ENCODE data around the gene ACOX3. TPM values are rescaled to one million over a fixed set of nuclear protein-coding genes. Genes with fewer than 3 reads are reported as not detected.
"Not testable (repeated sequence)": the region's sequence is repeated elsewhere in the genome, so short reads cannot be mapped to it uniquely, and the experiment has no call there.

The ACOX3 gene
- total RNA-seq, 2 donors from 2014 or later, result 32.8 to 66.1 TPM

DNA sequence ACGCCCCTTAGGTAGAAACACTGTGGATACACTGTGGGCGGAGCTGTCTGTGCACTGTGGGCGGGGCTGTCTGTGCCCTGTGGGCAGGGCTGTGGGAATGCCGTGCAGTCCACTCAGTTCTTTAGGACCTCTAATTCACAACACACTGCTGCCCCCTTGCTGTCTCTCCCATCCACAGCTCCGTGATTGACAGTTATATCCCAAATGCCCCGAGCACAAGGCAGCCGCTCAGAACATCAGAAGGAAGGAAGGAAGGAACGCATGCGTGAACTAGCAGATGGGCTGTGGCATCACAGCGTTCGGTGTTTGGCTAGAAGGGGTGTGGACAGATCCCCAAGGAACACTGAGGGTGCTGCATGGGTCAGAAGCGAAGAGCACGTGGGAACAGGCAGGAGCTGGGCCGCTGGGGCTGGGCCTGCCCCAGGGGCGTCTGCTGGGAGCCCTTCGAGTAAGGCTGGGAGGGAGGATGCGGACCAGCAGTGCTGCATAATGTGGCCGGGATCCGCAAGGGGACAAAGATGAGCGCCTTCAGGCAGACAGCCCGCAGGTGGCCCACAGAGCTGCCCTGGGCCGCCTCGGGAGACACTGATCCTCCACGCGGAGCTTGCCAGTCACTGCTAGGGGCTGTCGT lies 29.8 kb downstream of the ACOX3 start:
- peak; percentile 78 for DNase-seq
- peak; percentile 81 to 84 for ATAC-seq
- intact Hi-C loops (cut with DNase I), result no loop called here

DNA sequence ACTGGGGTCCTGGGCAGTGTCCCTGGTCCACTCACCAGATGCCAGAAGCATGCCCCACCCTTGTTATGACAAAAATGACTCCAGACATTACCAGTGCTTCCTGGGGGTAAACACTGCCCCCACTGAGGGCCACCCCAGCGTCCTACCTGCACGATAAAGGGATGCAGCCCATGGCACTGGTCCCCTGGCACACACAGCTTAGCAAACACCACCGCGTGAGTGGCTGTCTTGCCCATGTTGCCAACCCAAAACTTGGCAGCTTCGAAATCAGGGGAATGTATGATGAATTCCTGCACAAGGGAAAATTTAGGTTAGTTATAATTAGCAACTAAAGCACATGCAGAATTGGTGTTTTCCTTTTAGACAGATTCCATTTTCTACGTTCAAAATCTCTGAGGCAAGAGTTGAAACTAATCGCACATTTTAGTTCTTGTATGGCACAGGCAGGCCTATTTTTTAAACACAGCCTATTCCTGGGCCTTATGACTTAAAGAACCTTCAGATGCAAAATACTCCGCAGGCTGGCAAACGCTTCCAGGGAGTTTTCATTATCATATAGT lies 30.4 kb downstream of the ACOX3 start:
- DNase-seq (no peak), ATAC-seq (no peak)
- intact Hi-C loops (cut with DNase I), result no loop called here

DNA sequence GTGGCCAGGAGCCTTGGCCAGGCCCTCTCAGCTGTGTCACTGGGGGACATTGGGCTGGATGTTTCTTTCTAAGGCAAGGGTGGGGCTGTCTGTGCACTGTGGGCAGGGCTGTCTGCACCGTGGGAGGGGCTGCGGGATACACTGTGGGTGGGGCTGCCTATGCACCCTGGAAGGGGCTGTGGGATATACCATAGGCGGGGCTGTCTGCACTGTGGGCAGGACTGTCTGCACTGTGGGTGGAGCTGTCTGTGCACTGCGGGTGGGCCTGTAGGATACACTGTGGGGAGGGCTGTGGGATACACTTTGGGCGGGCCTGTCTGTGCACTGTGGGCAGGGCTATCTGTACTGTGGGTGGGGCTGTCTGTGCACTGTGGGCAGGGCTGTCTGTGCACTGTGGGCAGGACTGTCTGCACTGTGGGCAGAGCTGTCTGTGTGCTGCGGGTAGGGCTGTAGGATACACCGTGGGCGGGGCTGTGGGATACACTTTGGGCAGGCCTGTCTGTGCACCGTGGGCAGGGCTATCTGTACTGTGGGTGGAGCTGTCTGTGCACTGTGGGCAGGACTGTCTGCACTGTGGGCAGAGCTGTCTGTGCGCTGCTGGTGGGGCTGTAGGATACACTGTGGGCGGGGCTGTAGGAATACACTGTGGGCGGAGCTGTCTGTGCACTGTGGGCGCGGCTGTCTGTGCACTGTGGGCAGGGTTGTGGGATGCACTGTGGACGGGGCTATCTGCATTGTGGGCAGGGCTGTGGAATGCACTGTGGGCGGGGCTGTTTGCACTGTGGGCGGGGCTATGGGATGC lies 31.1 kb downstream of the ACOX3 start:
- intact Hi-C loops (cut with DNase I), result loop anchor here in 1 of 2 donors (10.0 kb wide), 1 partner anchor 135 kb away; no protein-coding TSS in a partner anchor
- DNase-seq, result peak; percentile 63

DNA sequence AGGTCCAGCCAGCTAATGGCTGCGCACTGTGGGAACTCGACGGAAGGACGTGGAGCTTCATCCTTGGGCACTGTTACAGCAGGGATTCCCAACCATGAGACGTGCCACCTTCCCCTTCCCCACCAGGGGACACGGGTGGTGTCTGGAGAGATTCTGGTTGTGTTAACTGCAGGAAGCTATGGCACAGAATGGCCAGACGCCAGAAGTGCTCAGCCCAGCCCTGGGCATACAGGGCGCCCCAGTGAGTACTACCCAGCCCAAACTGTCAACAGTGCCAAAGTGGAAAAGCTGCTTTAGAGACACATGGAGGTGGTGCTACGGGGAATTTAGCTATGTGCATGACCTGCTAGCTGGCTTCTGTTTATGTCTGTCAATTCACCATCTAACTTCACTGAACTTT lies 32.8 kb downstream of the ACOX3 start:
- DNase-seq (no peak), ATAC-seq (no peak)
- intact Hi-C loops (cut with DNase I), result loop anchor here in 1 of 2 donors (10.0 kb wide), 1 partner anchor 133 kb away; no protein-coding TSS in a partner anchor

More for the DNA sequence above, 31.1 kb downstream of the ACOX3 start:
- ATAC-seq, result peak; percentile 36 to 77

DNA sequence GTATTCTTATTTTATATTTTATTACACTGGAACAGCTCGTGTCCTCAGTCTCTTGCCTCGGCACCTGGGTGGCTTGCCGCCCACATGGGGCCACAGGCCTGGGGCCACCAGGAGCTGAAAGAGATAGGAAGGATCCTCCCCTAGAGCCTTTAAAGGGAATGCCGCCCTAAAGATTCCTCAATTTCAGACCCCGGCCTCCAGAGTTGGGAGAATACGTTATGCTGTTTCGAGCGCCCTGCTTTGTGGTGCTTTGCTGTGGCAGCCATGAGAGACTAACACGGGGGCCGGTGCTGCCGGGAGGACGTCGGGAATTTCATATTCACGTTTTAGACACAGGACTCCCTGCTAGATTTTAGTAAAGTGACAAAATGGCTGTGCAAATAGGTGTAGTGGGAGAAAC lies 33.2 kb downstream of the ACOX3 start:
- intact Hi-C loops (cut with DNase I), result loop anchor here in 1 of 2 donors (10.0 kb wide), 1 partner anchor 133 kb away; no protein-coding TSS in a partner anchor
- ATAC-seq, result no peak
- no peak for DNase-seq

DNA sequence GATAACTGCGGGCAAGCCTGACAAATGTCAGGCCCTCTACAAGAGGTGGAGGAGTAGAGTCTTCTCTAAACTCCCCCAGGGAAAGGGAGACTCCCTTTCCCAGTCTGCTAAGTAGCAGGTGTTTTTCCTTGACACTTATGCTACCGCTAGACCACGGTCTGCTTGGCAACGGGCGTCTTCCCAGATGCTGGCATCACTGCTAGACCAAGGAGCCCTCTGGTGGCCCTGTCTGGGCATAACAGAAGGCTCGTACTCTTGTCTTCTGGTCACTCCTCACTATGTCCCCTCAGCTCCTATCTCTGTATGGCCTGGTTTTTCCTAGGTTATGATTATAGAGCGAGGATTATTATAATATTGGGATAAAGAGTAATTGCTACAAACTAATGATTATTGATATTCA lies 33.6 kb downstream of the ACOX3 start:
- not testable (repeated sequence) for ATAC-seq, DNase-seq
- intact Hi-C loops (cut with DNase I), result loop anchor here in 1 of 2 donors (10.0 kb wide), 1 partner anchor 132 kb away; no protein-coding TSS in a partner anchor

DNA sequence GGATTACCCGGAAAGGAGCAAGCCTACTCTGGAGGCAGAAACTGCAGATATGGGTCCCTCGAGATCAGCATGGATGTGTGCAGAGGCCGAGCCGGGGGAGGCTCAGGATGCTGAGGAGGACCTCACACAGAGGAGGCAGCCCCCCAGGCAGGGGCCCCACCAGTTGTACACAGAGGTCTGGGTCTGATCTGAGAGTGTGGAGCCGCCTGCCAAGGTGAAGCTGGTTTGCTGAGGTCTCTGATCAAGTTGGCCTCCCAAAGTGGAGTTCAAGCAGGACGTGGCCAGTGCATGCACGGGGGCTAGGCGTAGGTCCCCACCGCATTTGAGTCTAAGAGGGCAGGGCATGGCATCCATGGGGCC lies 35.0 kb downstream of the ACOX3 start:
- no peak for ATAC-seq
- intact Hi-C loops (cut with DNase I), result loop anchor here in 1 of 2 donors (10.0 kb wide), 1 partner anchor 131 kb away; no protein-coding TSS in a partner anchor
- DNase-seq, result no peak

DNA sequence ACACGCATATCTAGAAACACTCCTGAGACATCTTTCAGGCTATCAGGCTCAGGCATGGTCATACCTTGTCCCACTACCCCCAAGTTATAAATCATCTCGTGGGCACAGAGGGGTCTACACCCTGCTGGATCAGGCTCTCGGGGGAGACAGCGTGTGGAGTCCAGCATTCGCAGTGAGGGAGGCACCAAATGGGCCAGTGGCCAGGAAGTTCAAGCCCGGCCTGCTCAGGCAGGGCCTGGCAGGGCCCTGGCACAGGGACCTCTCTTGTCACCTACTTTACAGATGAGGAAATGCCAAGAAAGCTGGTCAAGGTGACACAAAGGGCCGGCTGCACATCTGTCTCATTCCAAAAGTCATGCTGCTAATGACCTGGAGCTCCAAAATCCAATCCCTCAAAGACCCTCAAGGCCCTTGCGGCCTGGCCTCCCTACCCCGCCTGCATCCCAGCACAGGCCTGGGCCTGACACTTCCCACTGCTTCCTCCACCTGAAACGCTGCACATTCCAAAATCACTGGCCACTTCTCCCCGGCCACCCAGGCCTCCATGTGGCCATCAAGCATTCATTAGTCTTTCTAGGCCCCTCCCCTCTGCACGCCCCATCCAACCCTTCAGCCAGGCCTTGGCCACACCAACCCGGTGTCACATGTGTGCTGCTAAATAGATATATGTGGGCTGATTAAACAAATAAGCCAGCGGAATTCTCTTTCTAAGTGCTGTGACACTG lies 35.6 kb downstream of the ACOX3 start:
- intact Hi-C loops (cut with DNase I), result loop anchor here (5.0 to 10.0 kb wide), 4 partner anchors 83 to 228 kb away; no protein-coding TSS in a partner anchor
- ATAC-seq (peak in 1 of 2 donors; percentile 25), DNase-seq (no peak)

DNA sequence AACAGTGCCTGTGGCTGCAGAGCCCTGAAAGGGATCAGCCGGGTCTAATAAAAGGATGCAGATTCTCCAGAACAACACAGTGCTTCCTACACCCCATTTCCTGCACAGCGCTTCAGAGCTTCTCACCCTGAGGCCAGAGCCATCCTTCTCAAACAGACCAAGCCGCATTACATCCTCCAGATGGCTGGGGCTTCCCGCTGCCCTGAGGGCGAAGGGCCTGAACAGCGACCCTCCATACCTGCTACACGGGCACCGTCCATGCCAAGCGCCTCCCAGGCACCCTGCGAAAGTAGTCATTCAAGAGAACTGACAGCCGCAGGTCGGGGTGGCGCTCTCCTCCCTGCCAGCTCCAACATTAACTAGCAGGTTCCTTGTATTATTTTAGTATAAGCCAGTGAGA lies 36.5 kb downstream of the ACOX3 start:
- DNase-seq, result no peak

DNA sequence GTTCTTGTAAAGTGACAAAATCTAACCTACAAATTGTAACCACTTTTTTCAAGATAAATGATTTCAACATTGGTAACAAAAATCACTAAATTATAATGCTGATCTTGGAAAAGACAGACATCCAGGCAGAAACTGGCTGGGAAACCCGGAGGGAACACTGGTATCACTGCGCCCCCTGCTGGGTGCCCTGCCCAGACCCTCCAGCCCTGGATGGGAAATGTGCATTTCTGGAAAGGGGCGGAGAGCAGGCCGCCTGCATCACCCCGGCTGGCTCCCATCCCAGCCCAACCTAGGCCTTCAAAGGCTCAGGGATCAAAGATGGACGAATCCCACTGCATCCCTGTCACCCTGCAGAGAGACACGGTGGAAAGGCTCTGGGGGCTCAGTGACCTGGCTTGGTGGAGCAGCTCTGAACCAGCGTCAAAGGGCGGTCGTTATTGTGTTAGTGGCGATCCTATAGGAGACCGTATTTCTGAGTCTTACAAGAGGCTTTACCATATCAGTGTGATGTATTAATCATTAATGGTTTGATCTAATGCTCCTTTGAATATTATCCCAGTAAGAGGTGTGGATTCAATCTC lies 37.3 kb downstream of the ACOX3 start:
- DNase-seq (peak; percentile 91), ATAC-seq (peak; percentile 82 to 85)
- intact Hi-C loops (cut with DNase I), result loop anchor here (1.0 to 10.0 kb wide), 6 partner anchors 81 to 226 kb away; no protein-coding TSS in a partner anchor

More for the DNA sequence above, 36.5 kb downstream of the ACOX3 start:
- intact Hi-C loops (cut with DNase I), result loop anchor here (1.0 to 10.0 kb wide), 6 partner anchors 82 to 227 kb away; no protein-coding TSS in a partner anchor
- ATAC-seq, result no peak

DNA sequence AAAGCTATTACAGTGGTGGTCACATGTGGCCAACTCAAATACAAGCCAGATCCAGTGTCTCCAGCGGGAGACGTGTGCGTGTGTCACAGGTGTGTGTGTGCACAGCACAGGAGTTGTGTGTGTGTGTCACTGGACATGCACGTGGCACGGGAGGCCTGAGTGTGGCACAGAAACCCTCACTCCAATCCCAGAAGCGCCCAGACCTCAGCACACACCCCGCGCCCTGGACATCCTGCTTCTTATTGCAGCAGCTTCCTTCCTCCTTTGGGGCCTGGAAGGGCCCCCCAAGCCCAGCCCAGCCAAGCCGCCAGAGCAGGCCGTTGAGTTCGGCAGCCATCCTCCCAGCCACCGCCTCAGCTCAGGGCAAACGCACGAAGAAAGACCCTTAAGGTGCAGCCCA lies 37.9 kb downstream of the ACOX3 start:
- DNase-seq, result peak; percentile 71
- peak; percentile 15 to 41 for ATAC-seq
- intact Hi-C loops (cut with DNase I), result loop anchor here (1.0 to 10.0 kb wide), 6 partner anchors 80 to 225 kb away; no protein-coding TSS in a partner anchor

DNA sequence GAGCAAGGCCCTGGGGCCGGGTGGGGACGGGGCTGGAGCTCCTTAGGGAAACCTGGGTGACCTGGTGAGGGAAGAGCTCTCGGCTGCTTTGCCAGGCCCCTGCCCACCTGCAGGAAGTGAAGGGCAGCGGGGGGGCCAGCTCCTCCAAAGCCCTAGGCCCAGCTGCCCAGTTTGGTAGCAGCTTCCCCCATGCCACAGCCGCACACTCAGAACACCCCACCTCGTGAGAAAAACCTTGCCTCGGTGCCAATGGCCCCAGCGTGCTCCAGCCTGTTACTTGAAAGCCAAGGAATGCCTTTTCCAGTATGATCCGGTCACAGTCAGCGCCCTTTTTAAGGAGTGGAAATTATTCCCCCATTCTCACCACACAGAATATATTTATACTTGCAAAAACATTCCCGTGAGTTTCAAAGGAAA lies 38.3 kb downstream of the ACOX3 start:
- peak; percentile 6 to 42 for ATAC-seq
- DNase-seq, result no peak
- intact Hi-C loops (cut with DNase I), result loop anchor here (2.0 to 10.0 kb wide), 5 partner anchors 80 to 225 kb away; no protein-coding TSS in a partner anchor

DNA sequence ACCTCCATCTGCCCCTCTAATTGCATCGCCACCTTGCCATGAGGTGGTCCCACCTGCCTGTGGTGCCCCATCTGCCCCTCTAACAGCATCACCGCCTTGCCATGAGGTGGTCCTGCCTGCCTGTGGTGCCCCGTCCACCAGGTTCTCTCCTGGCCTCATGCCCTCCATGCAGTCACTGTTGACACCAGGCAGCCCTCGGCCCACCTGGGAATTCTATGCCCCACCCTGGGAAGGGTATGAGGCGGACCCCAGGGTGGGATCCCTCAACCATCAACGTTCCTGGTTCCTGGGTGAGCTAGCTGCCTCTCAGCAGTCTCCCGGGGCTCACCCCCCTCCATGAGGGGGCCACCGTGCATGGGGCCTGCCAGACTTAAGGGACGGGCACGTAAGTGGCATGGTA lies 38.9 kb downstream of the ACOX3 start:
- no peak for ATAC-seq
- intact Hi-C loops (cut with DNase I), result loop anchor here (2.0 to 10.0 kb wide), 5 partner anchors 79 to 224 kb away; no protein-coding TSS in a partner anchor
- no peak for DNase-seq

DNA sequence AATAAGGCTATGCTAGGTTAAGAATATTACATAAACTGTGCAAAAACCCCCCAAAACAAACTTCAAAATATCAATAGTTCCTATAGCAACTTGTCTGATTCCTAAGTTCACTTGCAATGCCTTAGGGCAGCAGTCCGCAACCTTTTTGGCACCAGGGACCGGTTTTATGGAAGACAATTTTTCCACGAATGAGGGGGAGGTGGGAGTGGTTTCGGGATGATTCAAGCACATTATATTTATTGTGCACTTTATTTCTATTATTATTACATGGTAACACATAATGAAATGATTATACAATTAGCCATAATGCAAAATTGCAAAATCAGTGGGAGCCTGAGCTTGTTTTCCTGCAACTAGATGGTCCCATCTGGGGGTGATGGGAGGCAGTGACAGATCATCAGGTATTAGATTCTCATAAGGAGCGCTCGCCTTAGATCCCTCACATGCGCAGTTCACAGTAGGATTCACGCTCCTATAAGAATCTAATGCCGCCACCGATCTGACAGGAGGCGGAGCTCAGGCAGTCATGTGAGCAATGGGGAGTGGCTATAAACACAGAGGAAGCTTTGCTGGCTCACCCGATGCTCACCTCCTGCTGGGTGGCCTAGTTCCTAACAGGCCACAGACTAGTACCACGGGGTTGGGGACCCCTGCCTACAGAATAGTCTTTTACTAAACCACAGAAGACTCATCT lies 39.7 kb downstream of the ACOX3 start:
- no peak for ATAC-seq
- intact Hi-C loops (cut with DNase I), result loop anchor here (5.0 to 10.0 kb wide), 4 partner anchors 78 to 223 kb away; no protein-coding TSS in a partner anchor

DNA sequence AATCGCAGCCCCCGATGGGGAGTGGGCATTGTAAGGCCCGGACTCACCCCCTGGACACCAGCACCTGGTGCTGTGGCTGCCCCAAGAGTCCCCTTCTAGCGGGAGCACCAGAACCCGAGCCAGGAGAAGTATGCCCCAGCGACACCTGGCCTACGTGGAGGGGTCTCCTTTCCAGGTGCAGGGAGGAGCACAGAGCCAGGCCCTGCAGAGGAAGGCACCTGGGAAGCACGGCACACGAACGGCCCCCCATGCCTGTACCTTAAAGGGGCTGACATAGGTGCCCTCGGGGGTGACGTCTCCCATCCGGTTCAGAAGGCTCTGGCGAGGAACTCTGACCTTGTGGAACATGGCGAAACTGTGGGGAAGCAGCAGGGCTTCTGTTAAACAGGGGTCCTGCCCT lies 41.2 kb downstream of the ACOX3 start:
- DNase-seq (no peak), ATAC-seq (no peak)
- intact Hi-C loops (cut with DNase I), result no loop called here

More for the DNA sequence above, 39.7 kb downstream of the ACOX3 start:
- DNase-seq, result no peak

DNA sequence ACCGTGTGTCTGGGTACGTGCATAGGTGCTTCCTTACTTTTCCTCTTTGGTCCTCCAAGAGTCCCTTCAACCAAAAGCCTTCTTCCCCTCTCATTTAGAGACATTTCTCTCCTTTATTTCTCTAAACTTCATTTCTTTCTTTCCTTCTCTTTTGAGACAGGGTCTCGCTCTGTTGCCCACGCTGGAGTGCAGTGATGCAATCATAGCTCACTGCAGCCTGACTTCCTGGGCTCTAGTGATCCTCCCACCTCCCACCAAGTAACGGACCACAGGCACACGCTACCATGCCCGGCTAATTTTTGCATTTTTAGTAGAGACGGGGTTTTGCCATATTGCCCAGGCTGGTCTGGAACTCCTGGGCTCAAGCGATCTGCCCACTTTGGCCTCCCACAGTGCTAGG lies 42.2 kb downstream of the ACOX3 start:
- ATAC-seq, result no peak
- no peak for DNase-seq
- intact Hi-C loops (cut with DNase I), result no loop called here

DNA sequence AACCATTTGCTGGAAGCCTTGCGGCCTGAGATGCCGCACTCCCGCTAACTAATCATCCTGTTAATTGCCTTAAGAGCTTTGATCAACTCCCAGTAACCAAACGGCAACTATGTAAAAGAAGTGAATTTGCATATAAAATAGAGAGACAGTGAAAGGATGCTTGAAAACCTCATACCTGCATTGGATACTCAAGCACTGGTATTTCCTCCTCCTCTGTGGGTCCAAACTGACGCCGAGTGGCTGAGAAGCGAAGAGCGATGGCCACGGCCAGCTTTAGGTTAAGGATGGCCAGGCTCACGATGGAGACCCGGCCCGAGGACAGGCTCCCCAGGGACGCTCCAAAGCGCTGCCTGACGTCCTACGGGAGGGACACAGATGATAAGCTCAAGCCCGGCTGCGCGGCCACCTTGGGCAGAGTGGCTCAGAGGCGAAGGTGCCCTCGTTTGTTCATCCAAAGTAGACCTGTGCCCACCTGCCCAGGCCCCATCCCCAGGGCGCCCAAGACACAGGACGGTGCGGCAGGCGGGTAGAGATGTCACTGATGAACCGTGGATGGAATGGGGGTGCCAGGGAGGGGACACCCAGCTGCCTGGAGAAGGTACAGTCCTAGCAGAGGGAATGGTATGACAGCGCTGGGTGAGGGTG lies 43.6 kb downstream of the ACOX3 start:
- DNase-seq (no peak), ATAC-seq (no peak)
- intact Hi-C loops (cut with DNase I), result no loop called here
